Heart left ventricle (tissue), 16 donors: ENCODE results near the gene MTCH1. TPM values are rescaled to one million over a fixed set of nuclear protein-coding genes. Genes with fewer than 3 reads are reported as not detected.
A peak's percentile ranks its signal among the peaks of the same experiment; 100 is the strongest.

Experiments
- ATAC-seq, 4 donors: fragments of 200-7000 bp; cut with Tn5 transposase; one replicate each; pipeline ENCODE4 v1.9.1; 2020 to 2022; ENCODE audit warnings: moderate library complexity in 4 of 4, mild to moderate bottlenecking in 3 of 4, moderate number of reproducible peaks in 1 of 4
- DNase-seq, 5 donors: peaks; one replicate each; pipeline ENCODE4 v3.0.0-alpha.2; 2020
- H3K27ac ChIP-seq, 12 donors: fragments of 200-600 bp; sonication (generic) in 4 of 12; one replicate each; pipeline versions ENCODE4 v1.5.0 to v1.8.0; 2016 to 2022; ENCODE audit warnings: mild to moderate bottlenecking in 2 of 12
- H3K27me3 ChIP-seq, 9 donors: fragments of 200-600 bp; sonication (generic) in 2 of 9; one replicate each; pipeline versions ENCODE4 v1.5.1 to v1.8.0; 2016 to 2022; ENCODE audit warnings: mild to moderate bottlenecking in 3 of 9
- H3K36me3 ChIP-seq, 9 donors: fragments of 200-600 bp; sonication (generic) in 2 of 9; one replicate each; pipeline versions ENCODE4 v1.5.0 to v1.8.0; 2018 to 2022; ENCODE audit warnings: mild to moderate bottlenecking in 2 of 9
- H3K4me1 ChIP-seq, 12 donors: fragments of 200-600 bp; sonication (generic) in 4 of 12; one replicate each; pipeline versions ENCODE4 v1.5.0 to v1.8.0; 2016 to 2022; ENCODE audit warnings: mild to moderate bottlenecking in 3 of 12
- H3K4me3 ChIP-seq, 12 donors: fragments of 200-600 bp; sonication (generic) in 4 of 12; one replicate each; pipeline versions ENCODE4 v1.5.0 to v1.8.0; 2017 to 2022; ENCODE audit warnings: mild to moderate bottlenecking in 9 of 12, moderate library complexity in 4 of 12
- H3K9me3 ChIP-seq, 12 donors: fragments of 200-600 bp; sonication (generic) in 4 of 12; one replicate each; pipeline versions ENCODE4 v1.5.0 to v1.8.0; 2016 to 2022; ENCODE audit warnings: mild to moderate bottlenecking in 1 of 12
- CTCF ChIP-seq, 12 donors: fragments of 200-600 bp; sonication (generic) in 4 of 12; IDR thresholded peaks; one replicate each; pipeline versions ENCODE4 v1.5.0 to v1.8.0; 2018 to 2022; ENCODE audit warnings: antibody characterized with exemption in 12 of 12, mild to moderate bottlenecking in 5 of 12
- POLR2A ChIP-seq, 2 donors: fragments of 450-650 bp; IDR thresholded peaks; one replicate each; pipeline ENCODE4 v1.6.1; 2017; ENCODE audit warnings: antibody characterized with exemption in 2 of 2, mild to moderate bottlenecking in 2 of 2, moderate library complexity in 2 of 2
- WGBS, 4 donors: extraction: QIAGEN DNeasy Blood & Tissue Kit in 2 of 4; methylation state at CpG; one replicate each; pipeline versions ENCODE4 v1.1.5 to v1.1.7; 2013 to 2018; 5-methylcytosine and 5-hydroxymethylcytosine counted together
- intact Hi-C, 10 donors: fragments of 100-400 bp; cut with DNase I; formaldehyde crosslinking; loops; one replicate each; pipeline versions ENCODE4 v1.11.1 to v1.14.2; 2022
- polyA plus RNA-seq, 2 donors: library from polyadenylated mRNA; stranded (reverse); fragments of 200-250 nt; gene quantifications; one replicate each; pipeline ENCODE4 v1.2.3, GENCODE V29; 2013
- total RNA-seq, 9 donors: library from RNA; depleted of rRNA in 2 of 9; stranded (reverse); fragments of >200 nt in 2 of 9; fragmentation: NEBNext Ultra II Directional in 3 of 9; extraction: Animal tissue kit (Norgen Biotek cat#: 25700) in 3 of 9; gene quantifications; one replicate each; pipeline versions ENCODE4 v1.1.0 to v1.2.4, GENCODE V29; 2016 to 2023
- donor health status: ischemic (EF 13 %, LVEDD 7.1; RV severe dilation, severe dysfunction).
- donor health status: healthy with polysubstance abuse.
- donor health status: DM: no; HTN: yes; CAD: no.
- donor health status: DM: no; HTN: no; CAD: no.
- donor health status: ischemic (EF 25% LVEDD 6.9; RV normal size, moderate dysfunction).
- donor health status: ischemic (EF 25% LVEDD 5.7; RV mildly dilated, moderate dysfunction).
- donor health status: healthy.
- donor health status: DM: yes; HTN: yes; CAD: no.
- donor health status: ischemic (EF 35%, LVEDD 5.7; RV mildly dilated, moderate dysfunction).
- donor health status: nonischemic (EF 11% LVEDD 7.7; RV severe dilation, severe dysfunction).
- donor health status: DM: yes; HTN: yes; CAD: no.
- donor health status: PGD.
- donor health status: ischemic (EF 29% LVEDD 5.4; RV normal size, mild dysfunction).
- donor health status: nonischemic (EF 23%, LVEDD 6.1; RV moderate dilation, normal function).

Gene MTCH1
- total and polyA plus RNA-seq, 11 donors, result 104 to 367 (median 193) TPM

GRCh38 chr6:37005061-37005810, 19.2 kb upstream of the MTCH1 start, which contains the start of gene FGD2:
Gene FGD2, plus strand, starts transcription at chr6:37005655. Its CDS starts 163 bp downstream, at chr6:37005818.
- TF ChIP-seq CTCF (IDR thresholded peaks at IDR 0.05), result no peak
- peaks cover 0 to 3% (median 0%) of the 10 kb centered on the region in 9 donors for H3K36me3 ChIP-seq
- H3K9me3 ChIP-seq, result no peaks in the 10 kb centered on the region
- H3K4me3 ChIP-seq, result peak within 1 kb of the TSS in 10 of 12 donors; percentile 4 to 70 (median 40)
- 78 to 82% (median 79%) methylated on average over 13 to 14 of the region's 14 CpGs for WGBS, 4 donors
- peak in 1 of 4 donors; percentile 13 for ATAC-seq
- peaks cover 0 to 18% (median 0%) of the 10 kb centered on the region in 12 donors for H3K4me1 ChIP-seq
- DNase-seq, result no peak
- intact Hi-C loops, result no loop called here
- peak within 1 kb of the TSS in 5 of 12 donors; percentile 3 to 92 (median 26) for H3K27ac ChIP-seq
- no peaks in the 10 kb centered on the region for H3K27me3 ChIP-seq

- no peak overlapping the region for H3K4me3 ChIP-seq
- H3K9me3 ChIP-seq, result no peaks in the 10 kb centered on the region
- DNase-seq (no peak), ATAC-seq (peak in 3 of 4 donors; percentile 12 to 37 (median 23))
- TF ChIP-seq POLR2A (IDR thresholded peaks at IDR 0.05) (no peak), CTCF (IDR thresholded peaks at IDR 0.05) (no peak)
- WGBS, 4 donors, result 65 to 81% (median 73%) methylated on average over 11 of the region's 11 CpGs
- peak overlapping the region in 1 of 12 donors; percentile 6 for H3K27ac ChIP-seq
- H3K36me3 ChIP-seq, result no peaks in the 10 kb centered on the region
- H3K27me3 ChIP-seq, result no peaks in the 10 kb centered on the region
- intact Hi-C loops, result no loop called here
- H3K4me1 ChIP-seq, result peaks cover 0 to 14% (median 0%) of the 10 kb centered on the region in 12 donors
These were observed 18.3 kb upstream of the MTCH1 start for GRCh38 chr6:37004044-37004980.

- Histone ChIP-seq H3K36me3 (no peaks in the 10 kb centered on the region), H3K27ac (peak overlapping the region in 3 of 12 donors; percentile 88 to 97 (median 92)), H3K4me1 (peaks cover 0 to 20% (median 9%) of the 10 kb centered on the region in 12 donors), H3K27me3 (no peaks in the 10 kb centered on the region), H3K9me3 (no peaks in the 10 kb centered on the region), H3K4me3 (no peak overlapping the region)
- intact Hi-C loops, result no loop called here
- no peak for ATAC-seq
- 93 to 96% (median 94%) methylated on average over 4 of the region's 4 CpGs for WGBS, 4 donors
- TF ChIP-seq CTCF (IDR thresholded peaks at IDR 0.05) (no peak), POLR2A (IDR thresholded peaks at IDR 0.05) (no peak)
- DNase-seq, result no peak
These were observed 13.7 kb upstream of the MTCH1 start for GRCh38 chr6:36999751-37000125.
